Measurements from ENCODE around the gene ASCC3. TPM values are rescaled to one million over a fixed set of nuclear protein-coding genes. Genes with fewer than 3 reads are reported as not detected.

Gene ASCC3
- total and polyA plus RNA-seq, 2 of the 4 experiments (the other 2 are of a cell fraction), result 25.8 to 104 TPM

DNA sequence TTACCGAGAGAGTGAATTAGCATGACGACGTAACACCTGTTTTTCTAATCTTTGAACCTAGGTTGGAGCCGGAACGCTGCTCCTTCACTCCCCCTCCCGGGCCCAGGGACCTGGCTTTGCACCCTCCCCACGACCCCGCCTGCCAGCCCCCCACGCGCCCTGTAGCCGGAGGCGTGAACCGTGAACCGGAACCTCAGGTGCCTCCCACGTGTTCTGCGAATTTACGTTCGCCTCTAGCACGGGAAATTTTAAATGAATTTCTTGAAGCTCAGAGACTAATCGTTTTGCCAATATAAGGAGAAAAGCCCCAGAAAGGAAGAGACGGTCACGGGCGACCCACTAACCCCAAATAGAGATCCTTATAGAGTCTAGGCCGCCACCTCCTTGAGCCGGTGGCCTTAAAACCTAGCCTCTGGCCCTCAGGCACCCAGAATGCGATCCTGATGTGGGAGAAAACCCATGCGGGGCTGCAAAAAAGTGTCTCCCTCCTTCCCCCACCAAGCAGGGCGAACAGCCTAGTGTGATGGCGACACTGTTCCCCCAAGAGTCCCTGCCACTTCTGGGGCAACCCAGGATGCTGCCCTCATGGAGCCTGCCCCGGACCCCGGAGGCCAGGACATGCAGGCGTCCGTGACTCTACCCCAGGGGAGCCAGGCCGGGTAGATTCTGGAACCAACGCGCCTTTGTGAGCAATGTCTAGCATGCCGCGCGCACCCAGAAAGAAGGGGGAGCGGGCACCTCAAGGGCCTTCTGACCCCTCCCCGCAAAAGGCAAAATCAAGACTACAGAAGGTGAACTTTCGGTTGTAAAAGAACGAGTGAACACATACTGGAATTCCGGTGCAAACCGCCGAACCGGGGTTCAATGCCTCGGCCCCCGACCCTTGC, 413.8 kb downstream of the ASCC3 start (continued):
- TF ChIP-seq NFE2L2 (IDR thresholded peaks at IDR 0.05; ENCODE audit: low read depth, low read length), result no peak
- TF ChIP-seq POLR2A (IDR thresholded peaks at IDR 0.05; ENCODE audit: low read depth, low read length), result no peak

DNA sequence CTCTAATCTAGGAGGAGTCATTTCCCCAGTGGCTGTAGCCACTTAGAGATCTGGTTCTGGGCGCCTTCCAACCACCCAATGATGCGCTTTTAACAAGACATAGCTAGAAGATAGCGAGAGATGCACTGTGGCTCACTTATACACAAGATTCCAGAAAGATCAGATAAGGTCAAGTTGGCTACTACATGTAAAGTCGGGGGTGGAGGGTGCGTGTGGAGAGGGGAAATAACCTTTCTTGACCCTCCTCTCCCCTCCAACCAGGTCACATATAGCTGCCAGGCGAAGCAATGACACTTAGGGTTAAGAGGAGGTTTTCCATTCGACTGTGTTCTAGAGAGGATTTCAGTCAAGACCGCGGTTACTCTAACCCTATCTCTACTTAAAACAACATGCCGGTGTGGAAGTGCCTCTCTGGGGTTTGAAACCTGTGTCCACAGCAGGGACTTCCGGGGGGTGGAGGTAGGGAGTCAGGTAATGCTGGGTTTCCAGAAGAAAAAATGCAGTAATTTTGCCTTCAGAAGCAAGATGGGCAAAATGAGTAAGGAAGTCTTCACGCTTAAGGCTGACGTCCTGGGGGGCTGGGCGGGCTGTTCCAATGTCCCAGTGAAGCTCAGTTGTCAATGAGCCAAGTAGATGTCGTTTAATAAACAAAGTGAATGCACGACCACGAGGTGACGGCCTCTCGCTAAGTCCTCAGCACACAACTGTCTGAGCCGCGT, 414.6 kb downstream of the ASCC3 start:
- no peak overlapping the region for H3K14ac ChIP-seq (replicated peaks; ENCODE audit: low read depth, low read length)
- TF ChIP-seq MXI1 (IDR thresholded peaks at IDR 0.05; ENCODE audit: borderline replicate concordance, low read depth, low read length) (no peak), POLR2A (IDR thresholded peaks at IDR 0.05; ENCODE audit: low read depth, low read length) (no peak), CHD1 (IDR thresholded peaks at IDR 0.05; ENCODE audit: low read depth, low read length) (no peak), RAD21 (IDR thresholded peaks at IDR 0.05; ENCODE audit: low read length) (no peak), FOS (IDR thresholded peaks at IDR 0.05; ENCODE audit: low read depth, low read length) (no peak), MAFK (IDR thresholded peaks at IDR 0.05; ENCODE audit: low read depth, low read length) (no peak), RFX5 (IDR thresholded peaks at IDR 0.05; ENCODE audit: low read depth, low read length) (no peak), SMC3 (IDR thresholded peaks at IDR 0.05; ENCODE audit: low read depth, low read length) (no peak), CEBPB (IDR thresholded peaks at IDR 0.05; ENCODE audit: low read depth, low read length) (no peak)
- TF ChIP-seq, protein P1, sequence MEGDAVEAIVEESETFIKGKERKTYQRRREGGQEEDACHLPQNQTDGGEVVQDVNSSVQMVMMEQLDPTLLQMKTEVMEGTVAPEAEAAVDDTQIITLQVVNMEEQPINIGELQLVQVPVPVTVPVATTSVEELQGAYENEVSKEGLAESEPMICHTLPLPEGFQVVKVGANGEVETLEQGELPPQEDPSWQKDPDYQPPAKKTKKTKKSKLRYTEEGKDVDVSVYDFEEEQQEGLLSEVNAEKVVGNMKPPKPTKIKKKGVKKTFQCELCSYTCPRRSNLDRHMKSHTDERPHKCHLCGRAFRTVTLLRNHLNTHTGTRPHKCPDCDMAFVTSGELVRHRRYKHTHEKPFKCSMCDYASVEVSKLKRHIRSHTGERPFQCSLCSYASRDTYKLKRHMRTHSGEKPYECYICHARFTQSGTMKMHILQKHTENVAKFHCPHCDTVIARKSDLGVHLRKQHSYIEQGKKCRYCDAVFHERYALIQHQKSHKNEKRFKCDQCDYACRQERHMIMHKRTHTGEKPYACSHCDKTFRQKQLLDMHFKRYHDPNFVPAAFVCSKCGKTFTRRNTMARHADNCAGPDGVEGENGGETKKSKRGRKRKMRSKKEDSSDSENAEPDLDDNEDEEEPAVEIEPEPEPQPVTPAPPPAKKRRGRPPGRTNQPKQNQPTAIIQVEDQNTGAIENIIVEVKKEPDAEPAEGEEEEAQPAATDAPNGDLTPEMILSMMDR (conservative IDR thresholded peaks at IDR 0.05; ENCODE audit: low read depth, low read length), result no peak
- TF ChIP-seq, protein P2, sequence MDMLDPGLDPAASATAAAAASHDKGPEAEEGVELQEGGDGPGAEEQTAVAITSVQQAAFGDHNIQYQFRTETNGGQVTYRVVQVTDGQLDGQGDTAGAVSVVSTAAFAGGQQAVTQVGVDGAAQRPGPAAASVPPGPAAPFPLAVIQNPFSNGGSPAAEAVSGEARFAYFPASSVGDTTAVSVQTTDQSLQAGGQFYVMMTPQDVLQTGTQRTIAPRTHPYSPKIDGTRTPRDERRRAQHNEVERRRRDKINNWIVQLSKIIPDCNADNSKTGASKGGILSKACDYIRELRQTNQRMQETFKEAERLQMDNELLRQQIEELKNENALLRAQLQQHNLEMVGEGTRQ (IDR thresholded peaks at IDR 0.05; ENCODE audit: low read depth, low read length), result no peak
- H3K9ac ChIP-seq (ENCODE audit: low read depth, low read length), result no peak overlapping the region
- H2BK15ac ChIP-seq (ENCODE audit: low read depth, low read length), result no peak overlapping the region
- H4K5ac ChIP-seq (ENCODE audit: low read depth, low read length), result no peak overlapping the region
- H3K4me3 ChIP-seq (ENCODE audit: insufficient read depth, low read depth, low read length), result no peak overlapping the region
- H3K23ac ChIP-seq (ENCODE audit: low read depth, low read length), result no peak overlapping the region; the same call in 1 of the 2 replicates
- H4K91ac ChIP-seq (ENCODE audit: insufficient read depth, low read depth, low read length), result no peak overlapping the region
- H3K4me1 ChIP-seq (ENCODE audit: control insufficient read depth, insufficient read depth, low read length), result peaks cover 5% of the 10 kb centered on the region; the same call in 1 of the 2 replicates
- ATAC-seq (ENCODE audit: low read depth) (no peak), DNase-seq (no peak)
- H2BK5ac ChIP-seq (ENCODE audit: low read depth, low read length, poor library complexity, severe bottlenecking), result no peak overlapping the region
- no peaks in the 10 kb centered on the region for H3K79me1 ChIP-seq (ENCODE audit: low read depth in 1 of 2, low read length in 2 of 2)
- no peak overlapping the region for H2AK5ac ChIP-seq (ENCODE audit: low read depth, low read length)
- H2AFZ ChIP-seq (replicated peaks; ENCODE audit: low read length, poor library complexity), result no peak overlapping the region
- BruUV-seq (replicated peaks), result no TSS peak
- POLR2A ChIA-PET (ENCODE audit: unreplicated experiment), result no interaction called here
- 2% methylated on average over 10 of the region's 21 CpGs; no CpG with 5 or more reads in 1 of the 2 experiments for WGBS, 2 experiments (ENCODE audit: extremely low coverage in 2 of 2, insufficient read length in 1 of 2)
- H3K9me1 ChIP-seq (ENCODE audit: insufficient read depth, low read length), result no peaks in the 10 kb centered on the region
- no peak overlapping the region for H4K8ac ChIP-seq (ENCODE audit: low read depth in 2 of 2, low read length in 2 of 2)
- H4K20me1 ChIP-seq (ENCODE audit: insufficient read depth, low read length), result peaks cover 14% of the 10 kb centered on the region; the same call in 1 of the 2 replicates
- no peak overlapping the region for H3K56ac ChIP-seq (ENCODE audit: extremely low read depth, insufficient read depth, low read length)
- no peak overlapping the region for H2BK120ac ChIP-seq (ENCODE audit: low read depth, low read length)
- H2BK20ac ChIP-seq (ENCODE audit: low read depth, low read length), result no peak overlapping the region
- intact Hi-C loops (cut with micrococcal nuclease), result no loop called here
- no peak overlapping the region for H2AK9ac ChIP-seq (replicated peaks; ENCODE audit: low read depth, low read length, poor library complexity)
- CTCF ChIA-PET, result interaction anchor here (1.2 kb wide), 1 partner anchor 350 kb away, joined by 4 read pairs; no protein-coding TSS in a partner anchor
- H3K27ac ChIP-seq (ENCODE audit: insufficient read depth, low read length), result no peak overlapping the region
- H3K18ac ChIP-seq (ENCODE audit: low read depth, low read length), result no peak overlapping the region
- no peak overlapping the region for H3K4ac ChIP-seq (ENCODE audit: low read depth, low read length)
- in situ Hi-C loops (cut with MboI; ENCODE audit: low sequenced_read_pairs), result loop anchor here (25.0 kb wide), 1 partner anchor 879 kb away; no protein-coding TSS in a partner anchor
- H3K4me2 ChIP-seq (ENCODE audit: low read depth, low read length), result no peak overlapping the region
- H3K9me3 ChIP-seq (ENCODE audit: control insufficient read depth, insufficient read depth, low read length), result peaks cover 44% of the 10 kb centered on the region
- peaks cover 95% of the 10 kb centered on the region for H3K27me3 ChIP-seq (ENCODE audit: control insufficient read depth, insufficient read depth, low read length)
- no peaks in the 10 kb centered on the region for H3K36me3 ChIP-seq (ENCODE audit: control insufficient read depth, insufficient read depth, low read length)
- dilution Hi-C loops (cut with HindIII; ENCODE audit: low sequenced_read_pairs, unreplicated experiment), result loop anchor here (25.0 kb wide), 1 partner anchor 354 kb away; no protein-coding TSS in a partner anchor
